HCT116 (cell line): Measurements from ENCODE around the gene CCDC63. TPM values are rescaled to one million over a fixed set of nuclear protein-coding genes. Genes with fewer than 3 reads are reported as not detected.

Experiments
- ATAC-seq: fragments of 200-7000 bp; cut with Tn5 transposase; 2 replicates; pipeline ENCODE4 v1.9.1; 2020; ENCODE audit warnings: mild to moderate bottlenecking, moderate library complexity
- Bru-seq: library from RNA; stranded (reverse); fragments of 400-500 nt; gene quantifications from one replicate; lab custom pipeline; 2021; lab: Mats Ljungman, UMichigan
- BruChase-seq, 2 experiments: library from RNA; stranded (reverse); fragments of 400-500 nt; gene quantifications; one replicate each; lab custom pipeline; 2021; lab: Mats Ljungman, UMichigan
- BruUV-seq: library from RNA; stranded (reverse); fragments of 400-500 nt; replicated peaks from 2 replicates; lab custom pipeline; 2021; lab: Mats Ljungman, UMichigan
- CTCF ChIA-PET: fragments of 300-600 bp; sonication (Branson Sonifier 250); formaldehyde crosslinking; loops from one replicate; lab custom pipeline; 2021; ENCODE audit warnings: antibody characterized with exemption; lab: Charles Lee
- POLR2A ChIA-PET: fragments of 300-600, 350-600 bp; sonication (Branson Sonifier 250); formaldehyde crosslinking; loops from one replicate; lab custom pipeline; 2021; ENCODE audit warnings: antibody characterized with exemption; lab: Charles Lee
- RAD21 ChIA-PET, 2 experiments: fragments of 300-600 bp; sonication (Branson Sonifier 250); formaldehyde crosslinking; loops; one replicate each; lab custom pipeline; 2023; ENCODE audit warnings: low total read pairs in 2 of 2; ENCODE audit not compliant: uncharacterized antibody in 2 of 2, unreplicated experiment in 2 of 2, low non-redundant PET in 1 of 2; lab: Charles Lee
- DNase-seq: peaks from one replicate; pipeline ENCODE4 v3.0.0-alpha.2; 2010; ENCODE audit warnings: low read depth, low spot score
- H2AFZ ChIP-seq: fragments of 200-600 bp; shearing (Covaris generic), sonication (generic); 2 replicates; pipeline ENCODE4 v1.6.1; 2017; ENCODE audit warnings: low read depth, mixed run types, mixed read lengths, antibody characterized with exemption, low read length; ENCODE audit not compliant: poor library complexity, severe bottlenecking
- H3K27ac ChIP-seq: 2 replicates; pipeline ENCODE4 v1.5.1; 2012; ENCODE audit warnings: low read depth, low read length
- H3K27me3 ChIP-seq: fragments of 200-600 bp; sonication (generic); 2 replicates; pipeline ENCODE4 v1.6.1; 2016; ENCODE audit warnings: mixed run types, low read length, mixed read lengths; ENCODE audit not compliant: insufficient read depth
- H3K36me3 ChIP-seq, 2 experiments: fragments of 200-500 bp in 1 of 2; fragments of 200-600 bp in 1 of 2; sonication (Bioruptor generic) in 1 of 2; sonication (generic) in 1 of 2; 2 replicates each; pipeline versions ENCODE4 v1.5.1 to v1.6.1; 2014 to 2016; ENCODE audit warnings: low read length in 2 of 2, inconsistent platforms in 1 of 2, mixed read lengths in 1 of 2, mixed run types in 1 of 2; ENCODE audit not compliant: insufficient read depth in 2 of 2, control insufficient read depth in 1 of 2
- H3K4me1 ChIP-seq, 2 experiments: fragments of 200-600 bp in 1 of 2; sonication (generic) in 1 of 2; 2 replicates each; pipeline versions ENCODE4 v1.5.1 to v1.6.1; 2012 to 2017; ENCODE audit warnings: low read length in 2 of 2, inconsistent platforms in 1 of 2, mild to moderate bottlenecking in 1 of 2, mixed read lengths in 1 of 2, mixed run types in 1 of 2, moderate library complexity in 1 of 2; ENCODE audit not compliant: insufficient read depth in 2 of 2, control insufficient read depth in 1 of 2
- H3K4me2 ChIP-seq: fragments of 200-600 bp; sonication (generic); 2 replicates; pipeline ENCODE4 v1.6.1; 2017; ENCODE audit warnings: mixed run types, low read length, mixed read lengths
- H3K4me3 ChIP-seq, 2 experiments: fragments of 200-600 bp in 1 of 2; sonication (generic) in 1 of 2; replicated peaks in 1 of 2; 2 replicates each; pipeline ENCODE4 v1.5.1; 2011 to 2016; ENCODE audit warnings: low read length in 2 of 2, control low read depth in 1 of 2, low read depth in 1 of 2, mild to moderate bottlenecking in 1 of 2, mixed read lengths in 1 of 2, mixed run types in 1 of 2
- H3K79me2 ChIP-seq: fragments of 200-600 bp; sonication (generic); 2 replicates; pipeline ENCODE4 v1.6.1; 2017; ENCODE audit warnings: mild to moderate bottlenecking, mixed run types, low read length, moderate library complexity, mixed read lengths; ENCODE audit not compliant: insufficient read depth
- H3K9ac ChIP-seq: fragments of 200-600 bp; sonication (generic); 2 replicates; pipeline ENCODE4 v1.6.1; 2016; ENCODE audit warnings: low read length, mixed read lengths
- H3K9me2 ChIP-seq: fragments of 200-600 bp; sonication (generic), shearing (Covaris generic); 2 replicates; pipeline ENCODE4 v1.6.1; 2017; ENCODE audit warnings: mixed run types, mild to moderate bottlenecking, moderate library complexity; ENCODE audit not compliant: insufficient read depth
- H3K9me3 ChIP-seq, 2 experiments: fragments of 200-500 bp in 1 of 2; fragments of 200-600 bp in 1 of 2; sonication (Bioruptor generic) in 1 of 2; sonication (generic) in 1 of 2; 2 replicates each; pipeline ENCODE4 v1.6.1; 2014 to 2017; ENCODE audit warnings: low read length in 2 of 2, mixed read lengths in 2 of 2, inconsistent platforms in 1 of 2, low read depth in 1 of 2, mild to moderate bottlenecking in 1 of 2, mixed run types in 1 of 2, moderate library complexity in 1 of 2; ENCODE audit not compliant: control insufficient read depth in 1 of 2, insufficient read depth in 1 of 2
- H4K20me1 ChIP-seq: fragments of 200-600 bp; sonication (generic), shearing (Covaris generic); 2 replicates; pipeline ENCODE4 v1.6.1; 2017; ENCODE audit warnings: mixed run types, mild to moderate bottlenecking, moderate library complexity; ENCODE audit not compliant: insufficient read depth
- CBX3 ChIP-seq: IDR thresholded peaks from 2 replicates; pipeline ENCODE4 v1.6.1; 2012; ENCODE audit warnings: low read depth
- CTCF ChIP-seq, 3 experiments: fragments of 200-600 bp in 1 of 3; sonication (generic) in 1 of 3; IDR thresholded peaks in 2 of 3; conservative IDR thresholded peaks in 1 of 3; 2 replicates each; pipeline ENCODE4 v1.5.1; 2012 to 2017; ENCODE audit warnings: low read depth in 2 of 3, low read length in 2 of 3, antibody characterized with exemption in 1 of 3, borderline replicate concordance in 1 of 3, control low read depth in 1 of 3, mild to moderate bottlenecking in 1 of 3, mixed read lengths in 1 of 3, mixed run types in 1 of 3, moderate library complexity in 1 of 3; ENCODE audit not compliant: insufficient read depth in 1 of 3
- EZH2phosphoT487 ChIP-seq: fragments of 200-600 bp; IDR thresholded peaks from 2 replicates; pipeline ENCODE4 v1.6.1; 2018; ENCODE audit warnings: antibody characterized with exemption, borderline replicate concordance
- MAX ChIP-seq: IDR thresholded peaks from 2 replicates; pipeline ENCODE4 v1.6.1; 2012
- POLR2A ChIP-seq: IDR thresholded peaks from 2 replicates; pipeline ENCODE4 v1.7.0; 2011; ENCODE audit warnings: borderline replicate concordance; ENCODE audit not compliant: insufficient read depth, insufficient read length; ENCODE audit errors: extremely low read depth
- POLR2AphosphoS5 ChIP-seq: IDR thresholded peaks from 2 replicates; pipeline ENCODE4 v1.6.1; 2011; ENCODE audit warnings: mild to moderate bottlenecking, low read depth, low read length, moderate library complexity
- RAD21 ChIP-seq: IDR thresholded peaks from 2 replicates; pipeline ENCODE4 v1.6.1; 2012; ENCODE audit warnings: low read depth, mild to moderate bottlenecking
- YY1 ChIP-seq: IDR thresholded peaks from 2 replicates; pipeline ENCODE4 v1.6.1; 2011; ENCODE audit warnings: low read length, low read depth, moderate library complexity, mild to moderate bottlenecking; ENCODE audit not compliant: insufficient replicate concordance; ENCODE audit errors: extremely low read depth
- ZFX ChIP-seq: fragments of 450-650 bp; IDR thresholded peaks from 2 replicates; pipeline ENCODE4 v1.6.1; 2017
- intact Hi-C: fragments of 100-400 bp; cut with micrococcal nuclease; formaldehyde crosslinking; loops from 2 replicates; pipeline ENCODE4 v1.10.0; 2022
- long read RNA-seq: library from polyadenylated mRNA; unstranded; transcript quantifications from one replicate; pipeline ENCODE4 v2.0.0, GENCODE V29; 2021; ENCODE audit not compliant: unreplicated experiment
- polyA plus RNA-seq: library from polyadenylated mRNA; unstranded; fragments of >200 nt; gene quantifications from 2 replicates; pipeline ENCODE4 v1.2.1, GENCODE V29; 2012; ENCODE audit warnings: missing spikeins
- total RNA-seq: library from RNA; stranded (reverse); gene quantifications from one replicate; pipeline ENCODE4 v1.2.1, GENCODE V29; 2021; ENCODE audit not compliant: unreplicated experiment

Gene CCDC63
- total RNA-seq (0.47 TPM), Bru-seq, nascent RNA (percentile 25 among the genes with signal in this experiment), BruChase-seq, experiment 1, labeled RNA remaining after a 6-hour chase (percentile 19 among the genes with signal in this experiment), BruChase-seq, experiment 2, labeled RNA remaining after a 2-hour chase (percentile 20 among the genes with signal in this experiment)
- 0.17 and 0.25 TPM in 2 replicates for polyA plus RNA-seq
- long read RNA-seq: 0 reads

- Histone ChIP-seq H3K27ac (peak within 1 kb of the TSS; percentile 70), H2AFZ (peak within 1 kb of the TSS; percentile 96), H3K36me3 (no peaks in the 10 kb centered on the region), H3K9ac (peak within 1 kb of the TSS; percentile 70), H3K27me3 (no peaks in the 10 kb centered on the region), H3K9me2 (no peaks in the 10 kb centered on the region), H3K4me3 (peak within 1 kb of the TSS; percentile 62 to 78), H3K79me2 (no peaks in the 10 kb centered on the region), H3K9me3 (no peaks in the 10 kb centered on the region), H4K20me1 (no peaks in the 10 kb centered on the region), H3K4me1 (peaks cover 4 to 16% of the 10 kb centered on the region in 2 experiments; a peak in 3 of 4 replicates), H3K4me2 (peak within 1 kb of the TSS; percentile 98)
- DNase-seq (peak; percentile 68), ATAC-seq (peak; percentile 92)
- CTCF ChIA-PET: interaction anchor here (0.6 to 2.9 kb wide), 6 partner anchors 12 to 142 kb away, joined by 3 to 8 read pairs (median 4); no protein-coding TSS in a partner anchor
- POLR2A ChIA-PET: interaction anchor here (1.3 to 1.8 kb wide), 3 partner anchors 12 to 22 kb away, joined by 4 to 10 read pairs (median 4); no protein-coding TSS in a partner anchor
- no TSS peak for BruUV-seq
- TF ChIP-seq ZFX: peak; percentile 49; the same call in 1 of the 2 replicates
- peak; percentile 65 for TF ChIP-seq YY1
- TF ChIP-seq CTCF (IDR thresholded peaks at IDR 0.05 in 2 of 3, conservative IDR thresholded peaks at IDR 0.05 in 1 of 3; ENCODE audit: borderline replicate concordance in 1 of 3, insufficient read depth in 1 of 3, low read depth in 2 of 3, low read length in 2 of 3): peak; percentile 19 to 57 (median 49); a peak in 4 of 6 replicates
- TF ChIP-seq CBX3: no peak; the same call in none of the 2 replicates
- TF ChIP-seq MAX: 0 out of 2 replicates have a peak, but pooled peaks have one; percentile 10
- TF ChIP-seq POLR2AphosphoS5: peak; percentile 62
- peak; percentile 40; the same call in 1 of the 2 replicates for TF ChIP-seq RAD21
- no peak for TF ChIP-seq EZH2phosphoT487
- TF ChIP-seq POLR2A: peak; percentile 30
- intact Hi-C loops: no loop called here
- RAD21 ChIA-PET: no interaction called here
Observed at GRCh38 chr12:110846615-110847566, at the start of gene CCDC63. Gene CCDC63, plus strand, starts transcription at chr12:110846987. Its CDS starts 5,968 bp downstream, at chr12:110852955.
